ENCODE results near the gene CELSR2. TPM values are rescaled to one million over a fixed set of nuclear protein-coding genes. Genes with fewer than 3 reads are reported as not detected.

The CELSR2 gene
- total RNA-seq, 1 experiment from 2014 or later, result 17.1 TPM

DNA sequence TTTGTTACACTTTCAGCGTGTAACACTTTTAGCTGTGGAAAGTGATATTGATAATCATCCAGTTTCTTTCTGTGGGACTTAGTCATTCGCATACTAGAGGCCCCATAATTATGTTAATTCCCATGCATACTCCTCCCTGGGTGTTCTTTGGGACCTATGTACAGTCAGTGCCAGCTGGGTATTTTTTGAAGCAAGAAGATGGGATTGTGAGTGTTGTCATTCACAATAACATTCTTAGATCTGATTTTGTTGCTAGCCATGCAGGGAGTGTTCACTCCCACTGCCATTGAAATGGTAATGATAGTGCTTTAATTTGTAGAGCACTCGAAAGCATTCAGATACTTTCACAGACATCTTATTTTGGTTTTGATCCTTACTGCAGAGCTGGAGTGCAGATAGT, 24.0 kb upstream of the CELSR2 start:
- H3K4me3 ChIP-seq (replicated peaks in 1 of 2; ENCODE audit: low read depth in 1 of 2, low read length in 2 of 2), result no peak overlapping the region
- DNase-seq (ENCODE audit: low read depth, low spot score), result no peak
- H3K27me3 ChIP-seq (ENCODE audit: insufficient read depth, low read length), result no peaks in the 10 kb centered on the region
- POLR2A ChIA-PET, result interaction anchor here (1.2 kb wide), 1 partner anchor 11 kb away, joined by 4 read pairs; no protein-coding TSS in a partner anchor
- CTCF ChIA-PET, result interaction anchor here (2.7 kb wide), 1 partner anchor 14 kb away, joined by 10 read pairs; no protein-coding TSS in a partner anchor
- RAD21 ChIA-PET (ENCODE audit: low non-redundant PET in 1 of 2, low total read pairs in 2 of 2, uncharacterized antibody in 2 of 2, unreplicated experiment in 2 of 2), result no interaction called here
- H3K4me2 ChIP-seq (ENCODE audit: low read length), result no peak overlapping the region
- no peak overlapping the region for H3K27ac ChIP-seq (ENCODE audit: low read depth, low read length)
- H3K4me1 ChIP-seq (ENCODE audit: control insufficient read depth in 1 of 2, insufficient read depth in 2 of 2, low read length in 2 of 2), result peaks cover 0 to 9% of the 10 kb centered on the region in 2 experiments; a peak in 1 of 4 replicates
- peaks cover 54% of the 10 kb centered on the region for H3K79me2 ChIP-seq (ENCODE audit: insufficient read depth, low read length)
- TF ChIP-seq YY1 (IDR thresholded peaks at IDR 0.05; ENCODE audit: extremely low read depth, insufficient replicate concordance, low read depth, low read length) (no peak), RAD21 (IDR thresholded peaks at IDR 0.05; ENCODE audit: low read depth) (no peak), EZH2 (IDR thresholded peaks at IDR 0.05) (no peak), EGR1 (IDR thresholded peaks at IDR 0.05; ENCODE audit: low read depth) (no peak), TCF7L2 (IDR thresholded peaks at IDR 0.05; ENCODE audit: borderline replicate concordance, extremely low read depth, insufficient read depth, insufficient read length) (no peak), SRF (IDR thresholded peaks at IDR 0.05; ENCODE audit: low read depth) (no peak), CBX3 (IDR thresholded peaks at IDR 0.05; ENCODE audit: low read depth) (no peak), SP1 (IDR thresholded peaks at IDR 0.05; ENCODE audit: low read depth) (no peak), ELF1 (IDR thresholded peaks at IDR 0.05; ENCODE audit: borderline replicate concordance, low read depth) (no peak), FOSL1 (IDR thresholded peaks at IDR 0.05; ENCODE audit: low read depth) (no peak), CEBPB (IDR thresholded peaks at IDR 0.05; ENCODE audit: low read depth) (no peak), POLR2A (IDR thresholded peaks at IDR 0.05; ENCODE audit: borderline replicate concordance, extremely low read depth, insufficient read depth, insufficient read length) (no peak), SIN3A (IDR thresholded peaks at IDR 0.05; ENCODE audit: low read depth) (no peak), POLR2AphosphoS5 (IDR thresholded peaks at IDR 0.05; ENCODE audit: low read depth, low read length) (no peak), ZNF274 (IDR thresholded peaks at IDR 0.05; ENCODE audit: low read depth, low read length) (no peak)
- TF ChIP-seq, protein P1, sequence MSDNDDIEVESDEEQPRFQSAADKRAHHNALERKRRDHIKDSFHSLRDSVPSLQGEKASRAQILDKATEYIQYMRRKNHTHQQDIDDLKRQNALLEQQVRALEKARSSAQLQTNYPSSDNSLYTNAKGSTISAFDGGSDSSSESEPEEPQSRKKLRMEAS (IDR thresholded peaks at IDR 0.05), result no peak
- TF ChIP-seq, protein P2, sequence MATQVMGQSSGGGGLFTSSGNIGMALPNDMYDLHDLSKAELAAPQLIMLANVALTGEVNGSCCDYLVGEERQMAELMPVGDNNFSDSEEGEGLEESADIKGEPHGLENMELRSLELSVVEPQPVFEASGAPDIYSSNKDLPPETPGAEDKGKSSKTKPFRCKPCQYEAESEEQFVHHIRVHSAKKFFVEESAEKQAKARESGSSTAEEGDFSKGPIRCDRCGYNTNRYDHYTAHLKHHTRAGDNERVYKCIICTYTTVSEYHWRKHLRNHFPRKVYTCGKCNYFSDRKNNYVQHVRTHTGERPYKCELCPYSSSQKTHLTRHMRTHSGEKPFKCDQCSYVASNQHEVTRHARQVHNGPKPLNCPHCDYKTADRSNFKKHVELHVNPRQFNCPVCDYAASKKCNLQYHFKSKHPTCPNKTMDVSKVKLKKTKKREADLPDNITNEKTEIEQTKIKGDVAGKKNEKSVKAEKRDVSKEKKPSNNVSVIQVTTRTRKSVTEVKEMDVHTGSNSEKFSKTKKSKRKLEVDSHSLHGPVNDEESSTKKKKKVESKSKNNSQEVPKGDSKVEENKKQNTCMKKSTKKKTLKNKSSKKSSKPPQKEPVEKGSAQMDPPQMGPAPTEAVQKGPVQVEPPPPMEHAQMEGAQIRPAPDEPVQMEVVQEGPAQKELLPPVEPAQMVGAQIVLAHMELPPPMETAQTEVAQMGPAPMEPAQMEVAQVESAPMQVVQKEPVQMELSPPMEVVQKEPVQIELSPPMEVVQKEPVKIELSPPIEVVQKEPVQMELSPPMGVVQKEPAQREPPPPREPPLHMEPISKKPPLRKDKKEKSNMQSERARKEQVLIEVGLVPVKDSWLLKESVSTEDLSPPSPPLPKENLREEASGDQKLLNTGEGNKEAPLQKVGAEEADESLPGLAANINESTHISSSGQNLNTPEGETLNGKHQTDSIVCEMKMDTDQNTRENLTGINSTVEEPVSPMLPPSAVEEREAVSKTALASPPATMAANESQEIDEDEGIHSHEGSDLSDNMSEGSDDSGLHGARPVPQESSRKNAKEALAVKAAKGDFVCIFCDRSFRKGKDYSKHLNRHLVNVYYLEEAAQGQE (IDR thresholded peaks at IDR 0.05; ENCODE audit: low read depth), result no peak
- TF ChIP-seq, protein P3, sequence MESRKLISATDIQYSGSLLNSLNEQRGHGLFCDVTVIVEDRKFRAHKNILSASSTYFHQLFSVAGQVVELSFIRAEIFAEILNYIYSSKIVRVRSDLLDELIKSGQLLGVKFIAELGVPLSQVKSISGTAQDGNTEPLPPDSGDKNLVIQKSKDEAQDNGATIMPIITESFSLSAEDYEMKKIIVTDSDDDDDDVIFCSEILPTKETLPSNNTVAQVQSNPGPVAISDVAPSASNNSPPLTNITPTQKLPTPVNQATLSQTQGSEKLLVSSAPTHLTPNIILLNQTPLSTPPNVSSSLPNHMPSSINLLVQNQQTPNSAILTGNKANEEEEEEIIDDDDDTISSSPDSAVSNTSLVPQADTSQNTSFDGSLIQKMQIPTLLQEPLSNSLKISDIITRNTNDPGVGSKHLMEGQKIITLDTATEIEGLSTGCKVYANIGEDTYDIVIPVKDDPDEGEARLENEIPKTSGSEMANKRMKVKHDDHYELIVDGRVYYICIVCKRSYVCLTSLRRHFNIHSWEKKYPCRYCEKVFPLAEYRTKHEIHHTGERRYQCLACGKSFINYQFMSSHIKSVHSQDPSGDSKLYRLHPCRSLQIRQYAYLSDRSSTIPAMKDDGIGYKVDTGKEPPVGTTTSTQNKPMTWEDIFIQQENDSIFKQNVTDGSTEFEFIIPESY (IDR thresholded peaks at IDR 0.05; ENCODE audit: extremely low read depth, insufficient replicate concordance, low read length), result no peak
- TF ChIP-seq, protein P4, sequence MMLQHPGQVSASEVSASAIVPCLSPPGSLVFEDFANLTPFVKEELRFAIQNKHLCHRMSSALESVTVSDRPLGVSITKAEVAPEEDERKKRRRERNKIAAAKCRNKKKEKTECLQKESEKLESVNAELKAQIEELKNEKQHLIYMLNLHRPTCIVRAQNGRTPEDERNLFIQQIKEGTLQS (IDR thresholded peaks at IDR 0.05), result no peak
- TF ChIP-seq, protein P5, sequence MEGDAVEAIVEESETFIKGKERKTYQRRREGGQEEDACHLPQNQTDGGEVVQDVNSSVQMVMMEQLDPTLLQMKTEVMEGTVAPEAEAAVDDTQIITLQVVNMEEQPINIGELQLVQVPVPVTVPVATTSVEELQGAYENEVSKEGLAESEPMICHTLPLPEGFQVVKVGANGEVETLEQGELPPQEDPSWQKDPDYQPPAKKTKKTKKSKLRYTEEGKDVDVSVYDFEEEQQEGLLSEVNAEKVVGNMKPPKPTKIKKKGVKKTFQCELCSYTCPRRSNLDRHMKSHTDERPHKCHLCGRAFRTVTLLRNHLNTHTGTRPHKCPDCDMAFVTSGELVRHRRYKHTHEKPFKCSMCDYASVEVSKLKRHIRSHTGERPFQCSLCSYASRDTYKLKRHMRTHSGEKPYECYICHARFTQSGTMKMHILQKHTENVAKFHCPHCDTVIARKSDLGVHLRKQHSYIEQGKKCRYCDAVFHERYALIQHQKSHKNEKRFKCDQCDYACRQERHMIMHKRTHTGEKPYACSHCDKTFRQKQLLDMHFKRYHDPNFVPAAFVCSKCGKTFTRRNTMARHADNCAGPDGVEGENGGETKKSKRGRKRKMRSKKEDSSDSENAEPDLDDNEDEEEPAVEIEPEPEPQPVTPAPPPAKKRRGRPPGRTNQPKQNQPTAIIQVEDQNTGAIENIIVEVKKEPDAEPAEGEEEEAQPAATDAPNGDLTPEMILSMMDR (IDR thresholded peaks at IDR 0.05 in 2 of 3, conservative IDR thresholded peaks at IDR 0.05 in 1 of 3; ENCODE audit: borderline replicate concordance in 1 of 3, insufficient read depth in 1 of 3, low read depth in 2 of 3, low read length in 2 of 3), result no peak
- no peak overlapping the region for H3K9ac ChIP-seq (ENCODE audit: low read length)
- H3K9me3 ChIP-seq (ENCODE audit: control insufficient read depth in 1 of 2, insufficient read depth in 1 of 2, low read depth in 1 of 2, low read length in 2 of 2), result no peaks in the 10 kb centered on the region
- intact Hi-C loops (cut with micrococcal nuclease), result no loop called here
- no peaks in the 10 kb centered on the region for H4K20me1 ChIP-seq (ENCODE audit: insufficient read depth)
- BruUV-seq (replicated peaks), result no TSS peak
- no peaks in the 10 kb centered on the region for H3K9me2 ChIP-seq (ENCODE audit: insufficient read depth)
- no peak overlapping the region for H2AFZ ChIP-seq (ENCODE audit: low read depth, low read length, poor library complexity, severe bottlenecking)
- no peak for ATAC-seq
- peaks cover 17 to 18% of the 10 kb centered on the region in 2 experiments; a peak in 3 of 4 replicates for H3K36me3 ChIP-seq (ENCODE audit: control insufficient read depth in 1 of 2, insufficient read depth in 2 of 2, low read length in 2 of 2)
